Measurements from ENCODE around the gene THAP12. TPM values are rescaled to one million over a fixed set of nuclear protein-coding genes. Genes with fewer than 3 reads are reported as not detected.

THAP12 gene
- total RNA-seq, 1 donor from 2014 or later, result 66.0 TPM

DNA sequence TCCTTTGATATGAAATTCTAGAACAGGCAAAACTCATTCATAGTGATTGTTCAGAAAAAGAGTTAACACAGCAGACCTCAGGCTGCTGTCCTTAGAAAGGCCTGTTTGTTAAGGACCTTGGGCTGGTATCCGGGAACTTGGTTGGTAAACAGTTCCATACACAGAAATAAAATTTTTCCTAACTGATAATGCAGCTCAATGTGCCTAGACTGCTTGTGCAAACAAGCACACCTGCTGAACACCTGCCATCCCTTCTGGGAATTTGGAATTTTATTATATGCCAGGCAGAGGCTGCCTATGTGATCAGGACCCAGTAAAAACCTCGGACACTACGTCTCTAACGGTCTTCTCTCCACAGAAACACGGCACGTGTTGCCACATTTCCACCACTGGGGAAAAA, 11.5 kb downstream of the THAP12 start:
- Mint-ChIP-seq H3K4me1 (ENCODE audit: low read depth) (peaks cover 40% of the 10 kb centered on the region), H3K27ac (no peak overlapping the region)

DNA sequence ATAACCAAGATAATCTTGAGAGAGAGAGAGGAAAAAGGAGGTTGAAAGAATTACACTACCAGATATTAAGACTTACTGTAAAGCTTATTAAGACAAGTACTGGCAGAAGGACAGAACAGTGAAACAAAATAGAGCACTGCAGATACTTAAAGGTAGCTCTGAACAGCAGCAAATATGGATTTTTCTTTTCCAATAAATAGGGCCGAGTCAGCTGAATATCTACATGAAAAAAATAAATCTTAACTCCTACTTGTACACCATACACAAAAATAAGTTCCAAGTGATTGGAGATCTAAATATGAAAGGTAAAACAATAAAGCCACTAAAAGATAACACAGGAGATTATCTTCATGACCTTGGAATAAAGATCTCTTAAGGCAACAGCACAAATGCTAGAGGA, 12.4 kb downstream of the THAP12 start:
- Mint-ChIP-seq H3K4me3 (ENCODE audit: low read depth) (no peak overlapping the region), H3K27ac (no peak overlapping the region), H3K27me3 (ENCODE audit: low read depth) (no peaks in the 10 kb centered on the region), H3K4me1 (ENCODE audit: low read depth) (peaks cover 34% of the 10 kb centered on the region), H3K9me3 (no peaks in the 10 kb centered on the region), H3K36me3 (ENCODE audit: low read depth) (peaks cover 15% of the 10 kb centered on the region)
- intact Hi-C loops (cut with micrococcal nuclease), result no loop called here
- no peak for DNase-seq (ENCODE audit: low spot score)

More for the DNA sequence above, 11.5 kb downstream of the THAP12 start:
- Mint-ChIP-seq H3K27me3 (ENCODE audit: low read depth) (no peaks in the 10 kb centered on the region), H3K9me3 (no peaks in the 10 kb centered on the region), H3K4me3 (ENCODE audit: low read depth) (no peak overlapping the region), H3K36me3 (ENCODE audit: low read depth) (peaks cover 9% of the 10 kb centered on the region)
- intact Hi-C loops (cut with micrococcal nuclease), result no loop called here
- no peak for DNase-seq (ENCODE audit: low spot score)

DNA sequence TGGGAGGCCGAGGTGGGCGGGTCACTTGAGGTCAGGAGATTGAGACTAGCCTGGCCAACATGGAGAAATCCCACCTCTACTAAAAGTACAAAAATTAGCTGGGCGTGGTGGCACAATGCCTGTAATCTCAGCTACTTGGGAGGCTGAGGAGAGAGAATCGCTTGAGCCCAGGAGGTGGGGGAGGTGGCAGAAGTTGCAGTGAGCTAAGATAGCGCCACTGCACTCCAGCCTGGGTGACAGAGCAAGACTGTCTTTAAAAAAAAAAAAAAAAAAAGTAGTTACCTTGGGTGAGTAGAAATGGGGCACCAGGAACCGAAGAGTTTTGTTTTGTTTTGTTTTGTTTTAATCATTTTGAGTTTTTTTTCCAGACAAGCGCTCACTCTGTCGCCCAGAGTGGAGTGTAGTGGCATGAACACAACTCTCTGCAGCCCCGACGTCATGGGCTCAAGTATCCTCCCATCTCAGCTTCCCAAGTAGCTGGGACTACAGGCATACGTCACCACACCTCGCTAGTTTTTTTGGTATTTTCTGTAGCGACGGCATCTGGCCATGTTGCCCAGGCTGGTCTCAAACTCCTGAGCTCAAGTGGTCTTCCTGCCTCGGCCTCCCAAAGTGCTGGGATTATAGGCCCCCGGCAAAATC, 15.8 kb downstream of the THAP12 start:
- intact Hi-C loops (cut with micrococcal nuclease), result no loop called here
- H3K27ac Mint-ChIP-seq, result no peak overlapping the region
- DNase-seq (ENCODE audit: low spot score), result no peak
- no peaks in the 10 kb centered on the region for H3K27me3 Mint-ChIP-seq (ENCODE audit: low read depth)
- peaks cover 36% of the 10 kb centered on the region for H3K4me1 Mint-ChIP-seq (ENCODE audit: low read depth)
- no peak overlapping the region for H3K4me3 Mint-ChIP-seq (ENCODE audit: low read depth)
- no peaks in the 10 kb centered on the region for H3K9me3 Mint-ChIP-seq
- H3K36me3 Mint-ChIP-seq (ENCODE audit: low read depth), result peaks cover 39% of the 10 kb centered on the region

DNA sequence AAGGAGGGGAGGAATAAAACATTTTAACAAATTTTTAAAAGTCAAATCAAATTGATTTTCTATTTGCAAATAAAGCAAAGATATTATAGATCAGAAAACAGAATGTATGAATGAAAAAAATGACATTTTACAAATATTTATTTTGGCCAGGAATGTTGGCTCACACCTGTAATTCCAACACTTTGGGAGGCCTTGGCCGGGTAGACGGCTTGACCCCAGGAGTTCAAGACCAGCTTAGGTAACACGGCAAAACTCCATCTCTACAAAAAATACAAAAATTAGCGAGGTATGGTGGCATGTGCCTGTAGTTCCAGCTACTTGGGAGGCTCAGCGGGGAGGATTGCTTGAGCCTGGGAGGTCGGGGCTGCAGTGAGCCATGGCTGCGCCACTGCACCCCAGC, 18.2 kb downstream of the THAP12 start:
- no peak for DNase-seq (ENCODE audit: low spot score)
- Mint-ChIP-seq H3K4me1 (ENCODE audit: low read depth) (peaks cover 26% of the 10 kb centered on the region), H3K4me3 (ENCODE audit: low read depth) (no peak overlapping the region), H3K27ac (no peak overlapping the region), H3K9me3 (no peaks in the 10 kb centered on the region), H3K36me3 (ENCODE audit: low read depth) (peaks cover 60% of the 10 kb centered on the region), H3K27me3 (ENCODE audit: low read depth) (no peaks in the 10 kb centered on the region)
- intact Hi-C loops (cut with micrococcal nuclease), result no loop called here

DNA sequence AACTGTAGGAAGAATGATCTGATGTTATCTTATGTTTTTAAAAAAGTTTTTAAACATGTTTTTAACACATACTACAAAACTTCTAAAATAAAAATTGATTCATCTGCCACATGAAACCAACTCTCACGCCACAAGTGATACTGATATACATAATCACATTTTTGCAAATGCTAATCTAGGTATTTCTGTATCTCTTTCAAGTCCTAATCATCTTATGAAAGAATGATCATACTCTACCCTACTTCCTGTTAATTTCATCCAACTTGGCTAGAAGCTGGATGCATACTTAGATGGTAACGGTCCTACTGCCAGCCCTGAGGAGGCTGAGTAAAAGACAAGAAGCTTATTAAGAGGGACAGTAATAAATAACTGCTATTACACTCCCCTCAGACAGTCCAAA, 19.2 kb downstream of the THAP12 start:
- H3K36me3 Mint-ChIP-seq (ENCODE audit: low read depth), result peaks cover 68% of the 10 kb centered on the region
- intact Hi-C loops (cut with micrococcal nuclease), result loop anchor here (1.0 kb wide), 1 partner anchor 10 kb away; no protein-coding TSS in a partner anchor
- peaks cover 26% of the 10 kb centered on the region for H3K4me1 Mint-ChIP-seq (ENCODE audit: low read depth)
- H3K27ac Mint-ChIP-seq, result no peak overlapping the region
- H3K4me3 Mint-ChIP-seq (ENCODE audit: low read depth), result no peak overlapping the region
- no peaks in the 10 kb centered on the region for H3K27me3 Mint-ChIP-seq (ENCODE audit: low read depth)
- no peak for DNase-seq (ENCODE audit: low spot score)
- H3K9me3 Mint-ChIP-seq, result no peaks in the 10 kb centered on the region

DNA sequence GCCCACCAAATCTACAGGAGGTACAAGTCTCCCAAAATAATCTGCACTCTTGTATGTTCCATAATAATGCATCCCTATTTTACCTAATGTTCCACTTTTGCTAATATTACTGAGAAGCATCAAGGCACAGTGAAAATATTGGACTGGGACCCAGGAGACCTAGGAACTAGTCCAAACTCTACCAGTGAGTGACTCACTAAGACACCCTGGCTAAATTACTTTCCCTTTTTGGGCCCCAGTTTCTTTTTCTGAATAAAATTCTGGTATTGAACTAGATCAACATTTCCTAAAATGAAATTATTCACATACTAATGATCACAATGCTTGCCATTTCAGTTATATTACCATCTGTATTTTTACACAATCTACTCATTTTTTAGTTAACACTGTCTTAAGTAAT, 19.6 kb downstream of the THAP12 start:
- peaks cover 26% of the 10 kb centered on the region for H3K4me1 Mint-ChIP-seq (ENCODE audit: low read depth)
- H3K9me3 Mint-ChIP-seq, result no peaks in the 10 kb centered on the region
- H3K27me3 Mint-ChIP-seq (ENCODE audit: low read depth), result no peaks in the 10 kb centered on the region
- no peak overlapping the region for H3K27ac Mint-ChIP-seq
- peaks cover 72% of the 10 kb centered on the region for H3K36me3 Mint-ChIP-seq (ENCODE audit: low read depth)
- no peak overlapping the region for H3K4me3 Mint-ChIP-seq (ENCODE audit: low read depth)
- DNase-seq (ENCODE audit: low spot score), result no peak
- intact Hi-C loops (cut with micrococcal nuclease), result loop anchor here (1.0 kb wide), 1 partner anchor 10 kb away; no protein-coding TSS in a partner anchor

DNA sequence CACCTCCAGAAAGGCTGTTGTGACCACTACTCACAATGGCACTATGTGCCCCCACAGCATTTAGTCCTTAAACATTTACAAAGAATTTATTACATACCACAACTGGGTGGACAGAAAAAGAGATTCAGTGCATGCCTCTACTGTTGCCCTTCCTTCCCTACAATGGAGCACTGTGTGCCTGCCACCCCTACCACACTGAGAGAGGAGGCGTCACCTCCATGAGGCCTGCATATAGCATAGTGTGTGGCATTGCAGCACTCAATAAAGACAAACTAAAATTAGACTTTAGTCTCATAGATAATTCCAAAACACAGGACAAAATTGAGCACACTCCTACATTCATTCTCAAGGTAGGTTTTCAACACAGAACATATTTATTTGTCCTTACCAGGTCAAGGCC, 25.8 kb downstream of the THAP12 start:
- no peak overlapping the region for H3K4me3 Mint-ChIP-seq (ENCODE audit: low read depth)
- intact Hi-C loops (cut with micrococcal nuclease), result no loop called here
- peaks cover 21% of the 10 kb centered on the region for H3K9me3 Mint-ChIP-seq
- H3K36me3 Mint-ChIP-seq (ENCODE audit: low read depth), result peaks cover 91% of the 10 kb centered on the region
- no peak overlapping the region for H3K27ac Mint-ChIP-seq
- DNase-seq (ENCODE audit: low spot score), result no peak
- H3K27me3 Mint-ChIP-seq (ENCODE audit: low read depth), result no peaks in the 10 kb centered on the region
- peaks cover 10% of the 10 kb centered on the region for H3K4me1 Mint-ChIP-seq (ENCODE audit: low read depth)

DNA sequence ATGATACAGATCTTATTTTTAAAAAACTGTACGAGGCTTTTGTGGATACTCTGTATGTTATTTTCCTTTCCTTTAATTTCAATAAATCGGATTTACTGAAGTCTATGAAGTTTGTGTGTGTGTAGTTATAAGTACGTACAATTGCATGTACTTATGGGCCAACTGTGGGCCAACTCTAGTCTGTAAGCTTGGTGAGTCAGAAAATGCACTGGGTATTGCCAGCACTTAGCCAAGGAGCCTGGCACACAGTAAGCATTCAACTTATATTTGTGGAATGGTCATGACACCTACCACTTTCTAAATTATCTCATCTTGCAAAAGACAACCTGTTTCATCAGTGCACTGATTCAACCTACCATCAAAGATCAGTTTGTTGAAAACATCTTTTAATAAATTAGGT, 32.6 kb downstream of the THAP12 start:
- Mint-ChIP-seq H3K36me3 (ENCODE audit: low read depth) (peaks cover 47% of the 10 kb centered on the region), H3K27ac (no peak overlapping the region), H3K4me1 (ENCODE audit: low read depth) (peaks cover 2% of the 10 kb centered on the region), H3K4me3 (ENCODE audit: low read depth) (no peak overlapping the region), H3K27me3 (ENCODE audit: low read depth) (no peaks in the 10 kb centered on the region), H3K9me3 (peaks cover 4% of the 10 kb centered on the region)
- no peak for DNase-seq (ENCODE audit: low spot score)
- intact Hi-C loops (cut with micrococcal nuclease), result no loop called here

DNA sequence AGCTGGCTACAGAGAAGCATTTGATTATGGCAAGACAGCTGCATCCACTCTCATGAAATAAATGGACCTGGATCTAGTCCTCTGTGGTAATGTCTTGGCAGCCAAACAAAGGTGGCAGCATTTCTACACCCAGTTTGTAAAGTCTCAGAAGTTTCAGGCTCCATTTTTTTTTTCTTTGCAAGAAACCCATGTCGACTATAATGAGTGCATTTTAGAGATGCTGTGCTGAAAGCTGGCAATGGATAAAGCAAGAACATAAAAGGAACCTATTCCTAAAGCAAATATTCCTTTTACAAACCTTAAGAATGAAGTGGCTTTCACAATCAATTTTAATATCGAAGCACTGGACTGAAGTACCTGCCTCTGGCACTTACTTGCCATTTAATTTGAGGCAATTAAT, 33.5 kb downstream of the THAP12 start:
- intact Hi-C loops (cut with micrococcal nuclease), result no loop called here
- peaks cover 2% of the 10 kb centered on the region for H3K4me1 Mint-ChIP-seq (ENCODE audit: low read depth)
- no peak overlapping the region for H3K4me3 Mint-ChIP-seq (ENCODE audit: low read depth)
- DNase-seq (ENCODE audit: low spot score), result no peak
- no peaks in the 10 kb centered on the region for H3K27me3 Mint-ChIP-seq (ENCODE audit: low read depth)
- H3K27ac Mint-ChIP-seq, result no peak overlapping the region
- H3K36me3 Mint-ChIP-seq (ENCODE audit: low read depth), result peaks cover 38% of the 10 kb centered on the region
- H3K9me3 Mint-ChIP-seq, result no peaks in the 10 kb centered on the region

DNA sequence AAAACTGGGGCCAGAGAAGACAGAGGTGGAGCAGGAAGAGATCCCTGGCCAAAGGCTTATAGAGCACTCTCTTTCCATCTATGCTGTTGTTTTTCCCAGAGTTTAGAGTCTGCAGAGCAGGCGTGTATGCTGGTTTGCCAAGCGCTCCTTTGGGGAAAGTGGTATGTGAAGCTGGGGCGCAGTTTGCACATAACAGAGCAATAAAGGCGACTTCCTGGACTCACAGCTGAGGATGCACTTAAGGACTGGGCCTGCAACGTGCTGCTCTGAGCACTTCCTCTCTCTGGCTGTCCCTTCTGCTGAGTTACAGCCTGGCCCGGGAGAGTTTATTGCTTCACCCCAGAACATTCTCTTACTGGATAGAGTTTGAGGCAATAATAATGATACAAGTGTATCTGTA, 41.7 kb downstream of the THAP12 start:
- Mint-ChIP-seq H3K36me3 (ENCODE audit: low read depth) (peaks cover 6% of the 10 kb centered on the region), H3K4me1 (ENCODE audit: low read depth) (peaks cover 18% of the 10 kb centered on the region), H3K27me3 (ENCODE audit: low read depth) (no peaks in the 10 kb centered on the region), H3K27ac (no peak overlapping the region), H3K9me3 (peaks cover 24% of the 10 kb centered on the region), H3K4me3 (ENCODE audit: low read depth) (no peak overlapping the region)
- no peak for DNase-seq (ENCODE audit: low spot score)
- intact Hi-C loops (cut with micrococcal nuclease), result no loop called here

DNA sequence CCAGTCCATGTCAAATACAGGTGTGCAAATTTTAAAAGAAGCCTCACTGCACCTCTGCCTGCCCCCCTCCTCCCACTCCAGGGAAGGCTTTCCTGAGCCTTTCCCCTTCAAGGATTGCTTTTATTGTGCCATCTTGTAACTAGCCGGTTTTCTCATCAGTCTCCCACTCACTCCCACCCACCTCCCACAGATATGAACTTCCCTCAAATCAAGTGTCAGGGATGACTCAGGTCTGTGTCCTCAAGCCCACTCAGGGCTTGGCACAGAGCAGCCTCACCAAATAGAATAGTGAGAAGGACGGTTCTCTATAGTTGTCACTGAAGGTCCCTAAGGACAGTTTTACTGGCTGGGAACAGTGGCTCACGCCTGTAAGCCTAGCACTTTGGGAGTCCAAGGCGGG, 43.0 kb downstream of the THAP12 start:
- Mint-ChIP-seq H3K4me1 (ENCODE audit: low read depth) (peaks cover 18% of the 10 kb centered on the region), H3K36me3 (ENCODE audit: low read depth) (peaks cover 6% of the 10 kb centered on the region), H3K4me3 (ENCODE audit: low read depth) (no peak overlapping the region), H3K27ac (no peak overlapping the region), H3K9me3 (peaks cover 29% of the 10 kb centered on the region), H3K27me3 (ENCODE audit: low read depth) (no peaks in the 10 kb centered on the region)
- intact Hi-C loops (cut with micrococcal nuclease), result no loop called here
- no peak for DNase-seq (ENCODE audit: low spot score)

DNA sequence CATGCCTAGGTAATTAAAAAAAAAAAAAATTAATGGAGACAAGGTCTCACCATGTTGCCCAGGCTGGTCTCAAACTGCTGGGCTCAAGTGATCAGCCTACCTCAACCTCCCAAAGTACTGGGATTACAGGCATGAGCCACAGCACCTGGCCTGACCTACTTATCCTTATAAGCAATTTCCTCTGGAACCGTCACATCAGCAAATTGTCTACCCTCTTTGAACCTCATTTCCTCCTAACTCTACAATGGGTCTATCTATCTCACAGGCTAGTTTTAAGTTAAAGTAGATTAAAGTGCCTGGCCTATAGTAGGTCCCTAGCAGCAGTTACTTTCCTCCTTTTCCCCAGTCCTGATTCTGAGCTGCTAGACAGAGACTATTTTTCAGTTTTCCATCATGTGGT, 43.5 kb downstream of the THAP12 start:
- H3K4me3 Mint-ChIP-seq (ENCODE audit: low read depth), result no peak overlapping the region
- H3K36me3 Mint-ChIP-seq (ENCODE audit: low read depth), result peaks cover 6% of the 10 kb centered on the region
- intact Hi-C loops (cut with micrococcal nuclease), result no loop called here
- H3K4me1 Mint-ChIP-seq (ENCODE audit: low read depth), result peaks cover 18% of the 10 kb centered on the region
- H3K9me3 Mint-ChIP-seq, result peaks cover 29% of the 10 kb centered on the region
- no peak for DNase-seq (ENCODE audit: low spot score)
- H3K27ac Mint-ChIP-seq, result no peak overlapping the region
- H3K27me3 Mint-ChIP-seq (ENCODE audit: low read depth), result no peaks in the 10 kb centered on the region

DNA sequence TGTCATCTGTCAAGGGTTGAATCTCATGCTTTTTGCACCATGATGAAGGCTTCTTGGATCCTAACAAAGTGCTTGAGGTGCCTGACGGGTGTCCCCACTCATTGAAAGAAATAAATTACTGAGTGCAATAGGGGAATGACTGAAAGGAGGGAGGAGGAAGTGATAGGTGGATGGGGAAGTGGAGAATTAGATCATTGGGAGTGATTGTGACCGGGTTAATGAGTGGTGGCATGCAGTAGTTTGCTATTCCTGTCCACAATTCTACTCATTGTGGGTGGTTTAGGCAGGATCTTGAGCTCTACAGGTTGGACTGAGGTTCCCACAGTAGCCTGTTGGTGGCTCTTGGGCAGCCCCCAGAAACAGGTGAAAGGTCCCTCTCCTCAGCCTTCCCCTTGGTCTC, 44.3 kb downstream of the THAP12 start:
- intact Hi-C loops (cut with micrococcal nuclease), result no loop called here
- H3K4me3 Mint-ChIP-seq (ENCODE audit: low read depth), result no peak overlapping the region
- peaks cover 18% of the 10 kb centered on the region for H3K4me1 Mint-ChIP-seq (ENCODE audit: low read depth)
- H3K36me3 Mint-ChIP-seq (ENCODE audit: low read depth), result peaks cover 6% of the 10 kb centered on the region
- H3K9me3 Mint-ChIP-seq, result peaks cover 29% of the 10 kb centered on the region
- H3K27ac Mint-ChIP-seq, result no peak overlapping the region
- no peak for DNase-seq (ENCODE audit: low spot score)
- H3K27me3 Mint-ChIP-seq (ENCODE audit: low read depth), result no peaks in the 10 kb centered on the region

DNA sequence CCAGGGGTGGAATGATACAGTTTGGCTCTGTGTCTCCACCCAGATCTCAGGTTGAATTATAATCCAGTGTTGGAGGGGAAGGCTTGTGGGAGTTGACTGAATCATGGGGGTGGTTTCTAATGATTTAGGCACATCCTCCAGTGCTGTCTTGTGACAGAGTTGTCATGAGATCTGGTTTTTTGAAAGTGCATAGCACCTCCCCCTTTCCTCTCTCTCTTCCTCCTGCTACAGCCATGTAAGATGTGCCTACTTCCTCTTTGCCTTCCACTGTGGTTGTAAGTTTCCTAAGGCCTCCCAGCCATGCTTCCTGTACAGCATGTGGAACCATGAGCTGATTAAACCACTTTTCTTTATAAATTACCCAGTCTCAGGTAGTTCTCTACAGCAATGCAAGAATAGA, 45.1 kb downstream of the THAP12 start:
- H3K27me3 Mint-ChIP-seq (ENCODE audit: low read depth), result no peaks in the 10 kb centered on the region
- H3K4me1 Mint-ChIP-seq (ENCODE audit: low read depth), result peaks cover 18% of the 10 kb centered on the region
- intact Hi-C loops (cut with micrococcal nuclease), result no loop called here
- H3K27ac Mint-ChIP-seq, result no peak overlapping the region
- no peak overlapping the region for H3K4me3 Mint-ChIP-seq (ENCODE audit: low read depth)
- peaks cover 6% of the 10 kb centered on the region for H3K36me3 Mint-ChIP-seq (ENCODE audit: low read depth)
- no peak for DNase-seq (ENCODE audit: low spot score)
- peaks cover 29% of the 10 kb centered on the region for H3K9me3 Mint-ChIP-seq

All from activated T-helper 2 cell treated with anti-CD3 and anti-CD28 coated beads, Interferon-gamma antibody, Interleukin-2, Interleukin-4, amounts not matched to agents 10 μg/mL and 5 μg/mL and 100 μg/mL, durations not matched to agents 14 hours and 24 hours and 36 hours (primary cell).